Fibroblast of lung (primary cell): ENCODE results near the gene GPM6B.

ENCODE experiments used
- CTCF ChIP-seq, 2 donors: IDR thresholded peaks in 1 of 2; conservative IDR thresholded peaks in 1 of 2; 1 replicate in 1 of 2; 2 replicates in 1 of 2; pipeline ENCODE4 v1.5.1; 2011 to 2012; ENCODE audit warnings: low read length in 2 of 2, control low read depth in 1 of 2, inconsistent platforms in 1 of 2, low read depth in 1 of 2, mild to moderate bottlenecking in 1 of 2
- EZH2 ChIP-seq: IDR thresholded peaks from 2 replicates; pipeline ENCODE4 v1.5.1; 2012; ENCODE audit warnings: low read length, control low read depth, mild to moderate bottlenecking; ENCODE audit errors: missing control alignments

GRCh38 chrX:13794417-13794816, 22.5 kb downstream of the GPM6B start:
- no peak for TF ChIP-seq CTCF (conservative IDR thresholded peaks at IDR 0.05 in 1 of 2, IDR thresholded peaks at IDR 0.05 in 1 of 2; ENCODE audit: low read depth in 1 of 2, low read length in 2 of 2)
- no peak for TF ChIP-seq EZH2
